ENCODE measurements around the gene NDUFA1.

The NDUFA1 gene

DNA sequence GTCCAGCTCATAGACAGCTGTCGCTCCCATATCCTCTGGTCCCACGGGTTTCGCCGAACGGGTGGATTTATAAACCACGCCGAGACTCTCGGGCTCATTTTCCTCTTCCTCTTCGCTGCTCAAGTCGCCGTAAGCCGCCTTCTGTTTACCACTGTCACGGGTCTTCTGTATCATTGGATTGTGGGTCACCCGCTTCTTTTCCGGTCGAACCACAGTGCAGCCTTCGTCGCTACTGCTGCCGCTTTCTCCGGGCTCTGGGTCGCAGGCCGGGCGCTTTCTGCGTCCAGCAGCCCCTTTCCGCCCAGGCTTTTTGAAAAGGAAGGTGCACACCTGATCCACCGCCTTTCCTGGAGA lies 410 bp upstream of the NDUFA1 start:
- Histone ChIP-seq H3K9me3 (ENCODE audit: control insufficient read depth, low read length) (no peaks in the 10 kb centered on the region), H3K14ac (ENCODE audit: low read length in 2 of 2) (peak overlapping the region in 1 of 2 experiments; percentile 84), H3K18ac (ENCODE audit: low read depth in 1 of 2, low read length in 2 of 2) (peak overlapping the region; percentile 19 to 90), H3K27ac (ENCODE audit: low read length, poor library complexity, severe bottlenecking) (peak overlapping the region; percentile 95), H3K4me2 (ENCODE audit: low read length, poor library complexity, severe bottlenecking) (peak overlapping the region; percentile 79), H3K36me3 (ENCODE audit: control insufficient read depth in 1 of 2, insufficient read depth in 2 of 2, low read depth in 1 of 2, low read length in 2 of 2) (peaks cover 0 to 4% of the 10 kb centered on the region in 2 experiments), H3K79me1 (replicated peaks; ENCODE audit: low read length, poor library complexity, severe bottlenecking) (no peaks in the 10 kb centered on the region), H2BK12ac (ENCODE audit: low read length in 2 of 2) (no peak overlapping the region), H4K8ac (ENCODE audit: low read length) (no peak overlapping the region), H3K27me3 (ENCODE audit: control insufficient read depth in 1 of 2, insufficient read depth in 1 of 2, low read length in 2 of 2) (no peaks in the 10 kb centered on the region), H2BK5ac (ENCODE audit: low read depth, low read length, poor library complexity, severe bottlenecking) (no peak overlapping the region), H3K4me1 (ENCODE audit: control insufficient read depth, insufficient read depth, low read depth, low read length) (no peaks in the 10 kb centered on the region), H2AFZ (ENCODE audit: low read depth, low read length) (peak overlapping the region; percentile 42), H2BK15ac (ENCODE audit: low read depth, poor library complexity, severe bottlenecking) (no peak overlapping the region), H3K9ac (ENCODE audit: low read length) (peak overlapping the region; percentile 99), H2AK5ac (ENCODE audit: low read length, severe bottlenecking) (no peak overlapping the region), H4K91ac (ENCODE audit: low read length) (peak overlapping the region; percentile 18), H2BK120ac (ENCODE audit: low read depth, low read length) (no peak overlapping the region), H3K23ac (ENCODE audit: low read length in 2 of 2) (no peak overlapping the region), H3K4ac (ENCODE audit: low read depth in 1 of 2, low read length in 2 of 2) (peak overlapping the region in 1 of 2 experiments; percentile 58), H3K4me3 (ENCODE audit: insufficient read depth in 1 of 2, low read depth in 1 of 2, low read length in 2 of 2) (peak overlapping the region; percentile 66 to 90)
- no peak for DNase-seq
- 0% methylated on average over 26 of the region's 26 CpGs for WGBS

GRCh38 chrX:119878740-119879139 lies 7.1 kb downstream of the NDUFA1 start:
- Histone ChIP-seq H3K23ac (ENCODE audit: low read length in 2 of 2) (no peak overlapping the region), H3K4me3 (ENCODE audit: insufficient read depth in 1 of 2, low read depth in 1 of 2, low read length in 2 of 2) (no peak overlapping the region), H3K4ac (ENCODE audit: low read depth in 1 of 2, low read length in 2 of 2) (no peak overlapping the region), H3K27me3 (ENCODE audit: control insufficient read depth in 1 of 2, insufficient read depth in 1 of 2, low read length in 2 of 2) (no peaks in the 10 kb centered on the region), H3K9ac (ENCODE audit: low read length) (no peak overlapping the region), H2BK5ac (ENCODE audit: low read depth, low read length, poor library complexity, severe bottlenecking) (no peak overlapping the region), H4K8ac (ENCODE audit: low read length) (no peak overlapping the region), H2AK5ac (ENCODE audit: low read length, severe bottlenecking) (no peak overlapping the region), H3K27ac (ENCODE audit: low read length, poor library complexity, severe bottlenecking) (no peak overlapping the region), H2BK15ac (ENCODE audit: low read depth, poor library complexity, severe bottlenecking) (no peak overlapping the region), H2BK12ac (ENCODE audit: low read length in 2 of 2) (no peak overlapping the region), H2AFZ (ENCODE audit: low read depth, low read length) (no peak overlapping the region), H3K9me3 (ENCODE audit: control insufficient read depth, low read length) (no peaks in the 10 kb centered on the region), H4K91ac (ENCODE audit: low read length) (no peak overlapping the region), H3K4me2 (ENCODE audit: low read length, poor library complexity, severe bottlenecking) (no peak overlapping the region), H3K18ac (ENCODE audit: low read depth in 1 of 2, low read length in 2 of 2) (no peak overlapping the region), H3K14ac (ENCODE audit: low read length in 2 of 2) (no peak overlapping the region), H3K36me3 (ENCODE audit: control insufficient read depth in 1 of 2, insufficient read depth in 2 of 2, low read depth in 1 of 2, low read length in 2 of 2) (peaks cover 0 to 14% of the 10 kb centered on the region in 2 experiments), H3K79me1 (replicated peaks; ENCODE audit: low read length, poor library complexity, severe bottlenecking) (no peaks in the 10 kb centered on the region), H2BK120ac (ENCODE audit: low read depth, low read length) (no peak overlapping the region), H3K4me1 (ENCODE audit: control insufficient read depth, insufficient read depth, low read depth, low read length) (peaks cover 4% of the 10 kb centered on the region)
- no peak for DNase-seq
- WGBS = no CpG with 5 or more reads among the region's 2 CpGs

DNA sequence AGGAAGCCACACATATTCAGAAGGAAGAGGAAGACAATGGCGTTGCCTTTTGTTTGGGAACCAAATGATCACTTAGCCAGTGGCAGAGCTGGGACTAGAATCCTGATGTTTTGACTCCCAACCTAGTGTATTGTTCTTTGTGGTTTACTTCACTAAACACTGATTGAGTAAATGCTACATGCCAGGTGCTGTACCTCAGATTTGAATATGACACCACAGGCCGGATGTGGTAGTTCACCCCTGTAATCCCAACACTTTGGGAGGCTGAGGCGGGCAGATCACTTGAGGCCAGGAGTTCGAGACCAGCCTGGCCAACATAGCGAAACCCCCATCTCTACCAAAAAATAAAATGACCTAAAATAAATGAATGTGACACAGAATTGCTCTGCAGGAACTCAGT lies 8.4 kb downstream of the NDUFA1 start:
- H3K27ac ChIP-seq (ENCODE audit: low read length, poor library complexity, severe bottlenecking) = no peak overlapping the region
- H2AFZ ChIP-seq (ENCODE audit: low read depth, low read length) = no peak overlapping the region
- WGBS = 93% methylated on average over 2 of the region's 5 CpGs
- DNase-seq = no peak
- no peak overlapping the region for H3K23ac ChIP-seq (ENCODE audit: low read length in 2 of 2)
- no peak overlapping the region for H2BK120ac ChIP-seq (ENCODE audit: low read depth, low read length)
- H3K79me1 ChIP-seq (replicated peaks; ENCODE audit: low read length, poor library complexity, severe bottlenecking) = no peaks in the 10 kb centered on the region
- H4K91ac ChIP-seq (ENCODE audit: low read length) = no peak overlapping the region
- H3K27me3 ChIP-seq (ENCODE audit: control insufficient read depth in 1 of 2, insufficient read depth in 1 of 2, low read length in 2 of 2) = no peaks in the 10 kb centered on the region
- no peak overlapping the region for H3K9ac ChIP-seq (ENCODE audit: low read length)
- H3K36me3 ChIP-seq (ENCODE audit: control insufficient read depth in 1 of 2, insufficient read depth in 2 of 2, low read depth in 1 of 2, low read length in 2 of 2) = peaks cover 0 to 14% of the 10 kb centered on the region in 2 experiments
- no peak overlapping the region for H3K18ac ChIP-seq (ENCODE audit: low read depth in 1 of 2, low read length in 2 of 2)
- H2AK5ac ChIP-seq (ENCODE audit: low read length, severe bottlenecking) = no peak overlapping the region
- no peak overlapping the region for H3K4me2 ChIP-seq (ENCODE audit: low read length, poor library complexity, severe bottlenecking)
- no peak overlapping the region for H3K14ac ChIP-seq (ENCODE audit: low read length in 2 of 2)
- no peak overlapping the region for H2BK12ac ChIP-seq (ENCODE audit: low read length in 2 of 2)
- H4K8ac ChIP-seq (ENCODE audit: low read length) = no peak overlapping the region
- no peaks in the 10 kb centered on the region for H3K9me3 ChIP-seq (ENCODE audit: control insufficient read depth, low read length)
- peaks cover 4% of the 10 kb centered on the region for H3K4me1 ChIP-seq (ENCODE audit: control insufficient read depth, insufficient read depth, low read depth, low read length)
- H2BK15ac ChIP-seq (ENCODE audit: low read depth, poor library complexity, severe bottlenecking) = no peak overlapping the region
- H3K4ac ChIP-seq (ENCODE audit: low read depth in 1 of 2, low read length in 2 of 2) = no peak overlapping the region
- no peak overlapping the region for H3K4me3 ChIP-seq (ENCODE audit: insufficient read depth in 1 of 2, low read depth in 1 of 2, low read length in 2 of 2)
- H2BK5ac ChIP-seq (ENCODE audit: low read depth, low read length, poor library complexity, severe bottlenecking) = no peak overlapping the region

DNA sequence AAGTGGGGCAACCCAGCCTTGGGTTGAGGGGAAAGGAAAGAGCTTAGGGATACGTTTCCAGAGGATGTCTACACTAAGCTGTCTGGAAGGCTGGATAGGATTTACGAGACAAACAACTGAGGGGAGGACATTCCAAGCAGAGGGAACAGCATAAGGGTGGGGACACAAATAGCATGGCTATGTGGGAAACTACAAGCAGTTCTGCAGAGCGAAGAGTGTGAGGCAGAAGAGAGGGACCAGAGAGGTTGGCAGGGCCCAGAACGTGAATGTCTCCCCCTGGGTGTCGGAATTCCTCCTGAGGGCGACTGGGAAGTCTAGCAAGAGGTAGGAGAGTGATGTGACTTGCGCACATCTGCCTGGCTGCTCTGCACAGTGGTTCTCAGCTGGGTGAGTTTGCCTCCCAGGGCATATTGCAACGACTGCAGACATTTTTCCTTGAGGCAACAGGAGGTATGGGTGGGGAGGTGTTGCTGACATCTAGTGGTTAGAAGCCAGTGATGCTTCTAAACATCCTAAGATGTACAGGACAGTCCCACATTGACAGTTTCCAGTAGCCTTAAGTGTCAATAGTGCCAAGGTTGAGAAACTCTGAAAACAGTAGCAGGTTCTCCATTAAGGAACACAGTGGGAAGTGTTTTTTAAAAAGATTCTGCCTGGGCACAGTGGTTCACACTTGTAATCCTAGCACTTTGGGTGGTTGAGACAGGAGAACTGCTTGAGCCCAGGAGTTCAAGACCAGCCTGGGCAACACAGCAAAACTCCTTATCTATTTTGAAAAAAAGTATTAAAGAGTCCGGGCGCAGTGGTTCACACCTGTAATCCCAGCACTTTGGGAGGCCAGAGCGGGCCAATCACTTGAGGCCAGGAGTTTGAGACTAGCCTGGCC lies 9.2 kb downstream of the NDUFA1 start:
- no peaks in the 10 kb centered on the region for H3K27me3 ChIP-seq (ENCODE audit: control insufficient read depth in 1 of 2, insufficient read depth in 1 of 2, low read length in 2 of 2)
- WGBS = 59% methylated on average over 11 of the region's 11 CpGs

More for the DNA sequence above, 9.2 kb downstream of the NDUFA1 start:
- H3K4me1 ChIP-seq (ENCODE audit: control insufficient read depth, insufficient read depth, low read depth, low read length) = peaks cover 4% of the 10 kb centered on the region
- H3K27ac ChIP-seq (ENCODE audit: low read length, poor library complexity, severe bottlenecking) = no peak overlapping the region
- H3K4ac ChIP-seq (ENCODE audit: low read depth in 1 of 2, low read length in 2 of 2) = no peak overlapping the region
- peaks cover 0 to 11% of the 10 kb centered on the region in 2 experiments for H3K36me3 ChIP-seq (ENCODE audit: control insufficient read depth in 1 of 2, insufficient read depth in 2 of 2, low read depth in 1 of 2, low read length in 2 of 2)
- H3K9ac ChIP-seq (ENCODE audit: low read length) = no peak overlapping the region
- H3K4me2 ChIP-seq (ENCODE audit: low read length, poor library complexity, severe bottlenecking) = no peak overlapping the region
- DNase-seq = peak; percentile 70
- no peak overlapping the region for H2BK15ac ChIP-seq (ENCODE audit: low read depth, poor library complexity, severe bottlenecking)
- H3K4me3 ChIP-seq (ENCODE audit: insufficient read depth in 1 of 2, low read depth in 1 of 2, low read length in 2 of 2) = no peak overlapping the region
- no peak overlapping the region for H2AFZ ChIP-seq (ENCODE audit: low read depth, low read length)
- H3K9me3 ChIP-seq (ENCODE audit: control insufficient read depth, low read length) = no peaks in the 10 kb centered on the region
- H2AK5ac ChIP-seq (ENCODE audit: low read length, severe bottlenecking) = no peak overlapping the region
- H4K91ac ChIP-seq (ENCODE audit: low read length) = no peak overlapping the region
- no peak overlapping the region for H4K8ac ChIP-seq (ENCODE audit: low read length)
- no peak overlapping the region for H3K14ac ChIP-seq (ENCODE audit: low read length in 2 of 2)
- H2BK12ac ChIP-seq (ENCODE audit: low read length in 2 of 2) = no peak overlapping the region
- H2BK5ac ChIP-seq (ENCODE audit: low read depth, low read length, poor library complexity, severe bottlenecking) = no peak overlapping the region
- H2BK120ac ChIP-seq (ENCODE audit: low read depth, low read length) = no peak overlapping the region
- no peak overlapping the region for H3K23ac ChIP-seq (ENCODE audit: low read length in 2 of 2)
- no peaks in the 10 kb centered on the region for H3K79me1 ChIP-seq (replicated peaks; ENCODE audit: low read length, poor library complexity, severe bottlenecking)
- peak overlapping the region in 1 of 2 experiments; percentile 22 for H3K18ac ChIP-seq (ENCODE audit: low read depth in 1 of 2, low read length in 2 of 2)
